B cell (primary cell): ENCODE measurements around the gene GUCA1A. TPM values are rescaled to one million over a fixed set of nuclear protein-coding genes. Genes with fewer than 3 reads are reported as not detected.
"Not testable (repeated sequence)": the region's sequence is repeated elsewhere in the genome, so short reads cannot be mapped to it uniquely, and the experiment has no call there.

ENCODE experiments used
- ATAC-seq: fragments of 200-7000 bp; cut with Tn5 transposase; one replicate; pipeline ENCODE4 v1.10.0; 2021; ENCODE audit warnings: low read depth, mild to moderate bottlenecking, moderate number of reproducible peaks, moderate library complexity
- CTCF ChIA-PET: fragments of 350-600 bp; sonication (Branson Sonifier 250); formaldehyde crosslinking; loops from one replicate; lab custom pipeline; 2021; ENCODE audit warnings: antibody characterized with exemption, inconsistent platforms; lab: Charles Lee
- POLR2A ChIA-PET: fragments of 350-600 bp; sonication (Branson Sonifier 250); formaldehyde crosslinking; loops from one replicate; lab custom pipeline; 2021; ENCODE audit warnings: antibody characterized with exemption; lab: Charles Lee
- DNase-seq: peaks from one replicate; pipeline ENCODE4 v3.0.0; 2013
- H2AFZ ChIP-seq: 2 replicates; pipeline ENCODE4 v1.6.1; 2012; ENCODE audit warnings: mild to moderate bottlenecking, low read depth, low read length; ENCODE audit not compliant: insufficient read depth, poor library complexity, severe bottlenecking
- H3K27ac ChIP-seq, 2 donors: 1 replicate in 1 of 2; 2 replicates in 1 of 2; pipeline ENCODE4 v1.5.1; 2012 to 2013; ENCODE audit warnings: low read length in 2 of 2, mild to moderate bottlenecking in 2 of 2, moderate library complexity in 1 of 2
- H3K27me3 ChIP-seq, 4 experiments: fragments of 200-600 bp in 1 of 4; sonication (generic) in 1 of 4; replicated peaks in 1 of 4; 1 replicate in 2 of 4; 2 replicates in 2 of 4; pipeline versions ENCODE4 v1.6.1 to v1.7.0; 2013 to 2016; ENCODE audit warnings: low read length in 3 of 4, mild to moderate bottlenecking in 2 of 4, mixed read lengths in 1 of 4, moderate library complexity in 1 of 4; ENCODE audit not compliant: insufficient read depth in 4 of 4, control insufficient read depth in 3 of 4; ENCODE audit errors: control extremely low read depth in 1 of 4
- H3K36me3 ChIP-seq, 2 experiments: replicated peaks in 1 of 2; 1 replicate in 1 of 2; 2 replicates in 1 of 2; pipeline versions ENCODE4 v1.6.1 to v1.7.1; 2013; ENCODE audit warnings: low read length in 1 of 2; ENCODE audit not compliant: insufficient read depth in 2 of 2, control insufficient read depth in 1 of 2; ENCODE audit errors: control extremely low read depth in 1 of 2, extremely low read depth in 1 of 2
- H3K4me1 ChIP-seq, 2 donors: fragments of 200-600 bp in 1 of 2; sonication (generic) in 1 of 2; 1 replicate in 1 of 2; 2 replicates in 1 of 2; pipeline versions ENCODE4 v1.5.1 to v1.6.1; 2013 to 2017; ENCODE audit warnings: low read length in 2 of 2; ENCODE audit not compliant: control insufficient read depth in 2 of 2, insufficient read depth in 2 of 2
- H3K4me2 ChIP-seq: replicated peaks from 2 replicates; pipeline ENCODE3; 2012; ENCODE audit warnings: mild to moderate bottlenecking, low read depth, low read length; ENCODE audit not compliant: poor library complexity, severe bottlenecking
- H3K4me3 ChIP-seq, 5 experiments: fragments of 200-600 bp in 1 of 5; sonication (generic) in 1 of 5; 1 replicate in 3 of 5; 2 replicates in 2 of 5; pipeline versions ENCODE4 v1.5.1 to v1.7.0; 2011 to 2016; ENCODE audit warnings: low read length in 4 of 5, mild to moderate bottlenecking in 4 of 5, low read depth in 2 of 5, control low read depth in 1 of 5, moderate library complexity in 1 of 5; ENCODE audit not compliant: insufficient read depth in 1 of 5; ENCODE audit errors: control extremely low read depth in 1 of 5, extremely low read depth in 1 of 5
- H3K79me2 ChIP-seq: fragments of 200-600 bp; sonication (generic); one replicate; pipeline ENCODE4 v1.6.0; 2016; ENCODE audit warnings: low read length; ENCODE audit not compliant: control insufficient read depth, insufficient read depth
- H3K9ac ChIP-seq: fragments of 200-600 bp; sonication (generic); 2 replicates; pipeline ENCODE4 v1.6.1; 2017; ENCODE audit warnings: mild to moderate bottlenecking, low read length, moderate library complexity
- H3K9me3 ChIP-seq, 3 donors: one replicate each; pipeline versions ENCODE4 v1.6.1 to v1.7.1; 2013; ENCODE audit warnings: low read length in 2 of 3; ENCODE audit not compliant: control insufficient read depth in 2 of 3, insufficient read depth in 1 of 3; ENCODE audit errors: control extremely low read depth in 1 of 3
- H4K20me1 ChIP-seq: 2 replicates; pipeline ENCODE4 v1.6.0; 2012; ENCODE audit warnings: mild to moderate bottlenecking, low read length; ENCODE audit not compliant: insufficient read depth, control insufficient read depth, poor library complexity, severe bottlenecking
- H3K27ac Mint-ChIP-seq: one replicate; pipeline ENCODE4 v1.8.0; 2021; ENCODE audit warnings: mixed read lengths
- H3K27me3 Mint-ChIP-seq: one replicate; pipeline ENCODE4 v1.8.0; 2021; ENCODE audit warnings: mixed read lengths
- H3K4me1 Mint-ChIP-seq: one replicate; pipeline ENCODE4 v1.8.0; 2021; ENCODE audit warnings: mixed read lengths
- H3K4me3 Mint-ChIP-seq: one replicate; pipeline ENCODE4 v1.8.0; 2021; ENCODE audit warnings: mixed read lengths
- H3K9me3 Mint-ChIP-seq: one replicate; pipeline ENCODE4 v1.8.0; 2022; ENCODE audit warnings: mixed read lengths; ENCODE audit not compliant: insufficient read depth
- CTCF ChIP-seq: fragments of 200-600 bp; IDR thresholded peaks from one replicate; pipeline ENCODE4 v1.8.0; 2022; ENCODE audit warnings: antibody characterized with exemption, mild to moderate bottlenecking
- EZH2 ChIP-seq: IDR thresholded peaks from 2 replicates; pipeline ENCODE4 v1.6.1; 2012; ENCODE audit warnings: borderline replicate concordance, low read depth, mild to moderate bottlenecking, moderate library complexity, low read length; ENCODE audit not compliant: insufficient read depth, poor library complexity, severe bottlenecking
- WGBS: methylation state at CpG from one replicate; pipeline ENCODE4 v1.1.5; 2013; ENCODE audit warnings: missing lambda C conversion rate; ENCODE audit not compliant: insufficient coverage; 5-methylcytosine and 5-hydroxymethylcytosine counted together
- intact Hi-C: fragments of 100-400 bp; cut with micrococcal nuclease; formaldehyde crosslinking; loops from one replicate; pipeline ENCODE4 v1.10.0; 2022
- polyA plus RNA-seq: library from polyadenylated mRNA; depleted of rRNA; stranded (reverse); fragments of >200 nt; gene quantifications from 2 replicates; pipeline ENCODE4 v1.2.3, GENCODE V29; 2012
- total RNA-seq, 2 donors: library from RNA; stranded (reverse); fragments of 120-200 nt in 1 of 2; gene quantifications; 1 replicate in 1 of 2; 2 replicates in 1 of 2; pipeline versions ENCODE4 v1.2.3 to v1.2.4, GENCODE V29; 2013 to 2022

The GUCA1A gene
- total and polyA plus RNA-seq, 2 donors (not counting 1 experiment from before 2014, with no cell fraction given), result not detected

GRCh38 chr6:42201382-42201781 lies 28.2 kb downstream of the GUCA1A start:
- Histone ChIP-seq H3K36me3 (peaks cover 4 to 22% of the 10 kb centered on the region in 2 experiments), H3K9ac (no peak overlapping the region), H3K27me3 (no peaks in the 10 kb centered on the region), H3K27ac (no peak overlapping the region), H4K20me1 (no peaks in the 10 kb centered on the region), H2AFZ (no peak overlapping the region), H3K4me2 (no peak overlapping the region), H3K4me1 (no peaks in the 10 kb centered on the region), H3K79me2 (no peaks in the 10 kb centered on the region), H3K4me3 (no peak overlapping the region), H3K9me3 (no peaks in the 10 kb centered on the region)
- CTCF ChIA-PET, result no interaction called here
- DNase-seq (no peak), ATAC-seq (no peak)
- WGBS, result 50% methylated on average over 2 of the region's 3 CpGs
- Mint-ChIP-seq H3K27ac (no peak overlapping the region), H3K9me3 (no peaks in the 10 kb centered on the region), H3K27me3 (no peaks in the 10 kb centered on the region), H3K4me1 (peaks cover 4% of the 10 kb centered on the region), H3K4me3 (no peak overlapping the region)
- POLR2A ChIA-PET, result interaction anchor here (0.7 kb wide), 1 partner anchor 32 kb away, joined by 3 read pairs; no protein-coding TSS in a partner anchor
- intact Hi-C loops, result no loop called here
- no peak for TF ChIP-seq CTCF
- no peak for TF ChIP-seq EZH2

DNA sequence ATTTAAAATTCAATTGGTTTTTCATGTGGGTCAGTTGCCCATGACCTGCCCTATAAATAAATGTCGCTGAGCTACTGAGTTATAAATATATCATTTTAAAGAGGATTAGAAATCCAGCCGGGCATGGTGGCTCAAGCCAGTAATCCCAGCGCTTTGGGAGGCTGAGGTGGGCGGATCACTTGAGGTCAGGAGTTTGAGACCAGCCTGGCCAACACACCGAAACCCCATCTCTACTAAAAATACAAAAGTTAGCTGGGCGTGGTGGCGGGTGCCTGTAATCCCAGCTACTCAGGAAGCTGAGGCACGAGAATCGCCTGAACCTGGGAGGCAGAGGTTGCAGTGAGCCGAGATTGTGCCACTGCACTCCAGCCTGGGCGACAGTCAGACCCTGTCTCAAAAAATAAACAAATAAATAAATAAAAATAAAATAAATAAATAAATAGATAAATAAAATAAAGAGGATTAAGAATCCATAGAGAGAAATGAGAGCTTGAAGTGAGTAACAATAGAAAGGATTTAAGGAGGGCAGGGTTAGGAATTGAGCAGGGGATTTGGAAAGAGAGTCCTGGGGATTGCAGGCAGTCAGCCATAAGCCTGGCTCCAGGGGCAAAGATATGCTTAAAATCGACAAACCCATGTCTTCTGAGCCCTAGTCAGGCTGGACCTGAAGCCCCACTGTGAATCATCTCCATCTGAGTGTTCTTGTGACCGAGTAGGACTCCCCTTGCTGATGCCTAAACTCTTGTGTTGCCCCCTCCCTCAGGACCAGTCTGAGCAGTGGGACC lies 29.2 kb downstream of the GUCA1A start:
- ATAC-seq, DNase-seq, H3K27ac ChIP-seq, H2AFZ ChIP-seq, H3K27ac Mint-ChIP-seq, POLR2A ChIA-PET, H3K4me2 ChIP-seq, H3K4me1 ChIP-seq, H3K4me3 ChIP-seq, H3K79me2 ChIP-seq, intact Hi-C loops, H3K4me3 Mint-ChIP-seq, H4K20me1 ChIP-seq, H3K9me3 ChIP-seq, H3K27me3 Mint-ChIP-seq, H3K27me3 ChIP-seq, H3K9ac ChIP-seq, H3K9me3 Mint-ChIP-seq, H3K4me1 Mint-ChIP-seq: not testable (repeated sequence)
- CTCF ChIA-PET, result interaction anchor here (0.8 kb wide), 1 partner anchor 25 kb away, joined by 3 read pairs; no protein-coding TSS in a partner anchor
- H3K36me3 ChIP-seq, result peaks cover 4 to 28% of the 10 kb centered on the region in 2 experiments
- 98% methylated on average over 10 of the region's 13 CpGs for WGBS
